Subcutaneous adipose tissue (tissue), 4 donors: ENCODE data around the gene GPHN. TPM values are rescaled to one million over a fixed set of nuclear protein-coding genes. Genes with fewer than 3 reads are reported as not detected.

ENCODE experiments used
- total RNA-seq, 4 donors: library from RNA; depleted of rRNA; stranded (reverse); fragments of >200 nt; gene quantifications; one replicate each; pipeline ENCODE4 v1.1.0, GENCODE V29; 2016
- TF ChIP-seq, protein P1 (sequence below): fragments of 450-650 bp; IDR thresholded peaks from one replicate; pipeline ENCODE4 v1.5.1; 2016; ENCODE audit warnings: low read depth, mild to moderate bottlenecking, control low read depth, antibody characterized with exemption, moderate library complexity

GPHN gene
- total RNA-seq, 4 donors from 2014 or later, result 18.0 to 38.2 (median 20.5) TPM

DNA sequence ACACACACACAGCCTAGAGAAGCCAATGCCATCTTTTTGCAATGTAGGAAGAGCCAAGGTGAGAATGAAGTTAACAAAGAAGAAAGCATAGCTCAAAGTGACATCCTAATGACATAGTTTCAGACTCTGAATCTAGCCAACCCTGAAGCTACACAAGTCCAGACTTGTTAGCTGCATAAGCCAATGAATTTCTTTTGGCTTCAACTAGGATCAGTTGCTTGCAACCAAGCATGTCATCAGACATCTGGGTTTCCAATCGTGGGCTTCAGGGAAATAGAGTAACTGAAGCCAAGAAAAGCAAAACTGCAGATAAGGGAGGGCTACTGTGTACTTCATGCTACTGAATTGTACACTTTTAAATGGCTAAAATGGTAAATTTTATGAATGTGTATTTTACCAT is 4.4 kb upstream of the GPHN start:
- TF ChIP-seq, protein P1, sequence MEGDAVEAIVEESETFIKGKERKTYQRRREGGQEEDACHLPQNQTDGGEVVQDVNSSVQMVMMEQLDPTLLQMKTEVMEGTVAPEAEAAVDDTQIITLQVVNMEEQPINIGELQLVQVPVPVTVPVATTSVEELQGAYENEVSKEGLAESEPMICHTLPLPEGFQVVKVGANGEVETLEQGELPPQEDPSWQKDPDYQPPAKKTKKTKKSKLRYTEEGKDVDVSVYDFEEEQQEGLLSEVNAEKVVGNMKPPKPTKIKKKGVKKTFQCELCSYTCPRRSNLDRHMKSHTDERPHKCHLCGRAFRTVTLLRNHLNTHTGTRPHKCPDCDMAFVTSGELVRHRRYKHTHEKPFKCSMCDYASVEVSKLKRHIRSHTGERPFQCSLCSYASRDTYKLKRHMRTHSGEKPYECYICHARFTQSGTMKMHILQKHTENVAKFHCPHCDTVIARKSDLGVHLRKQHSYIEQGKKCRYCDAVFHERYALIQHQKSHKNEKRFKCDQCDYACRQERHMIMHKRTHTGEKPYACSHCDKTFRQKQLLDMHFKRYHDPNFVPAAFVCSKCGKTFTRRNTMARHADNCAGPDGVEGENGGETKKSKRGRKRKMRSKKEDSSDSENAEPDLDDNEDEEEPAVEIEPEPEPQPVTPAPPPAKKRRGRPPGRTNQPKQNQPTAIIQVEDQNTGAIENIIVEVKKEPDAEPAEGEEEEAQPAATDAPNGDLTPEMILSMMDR, result no peak

DNA sequence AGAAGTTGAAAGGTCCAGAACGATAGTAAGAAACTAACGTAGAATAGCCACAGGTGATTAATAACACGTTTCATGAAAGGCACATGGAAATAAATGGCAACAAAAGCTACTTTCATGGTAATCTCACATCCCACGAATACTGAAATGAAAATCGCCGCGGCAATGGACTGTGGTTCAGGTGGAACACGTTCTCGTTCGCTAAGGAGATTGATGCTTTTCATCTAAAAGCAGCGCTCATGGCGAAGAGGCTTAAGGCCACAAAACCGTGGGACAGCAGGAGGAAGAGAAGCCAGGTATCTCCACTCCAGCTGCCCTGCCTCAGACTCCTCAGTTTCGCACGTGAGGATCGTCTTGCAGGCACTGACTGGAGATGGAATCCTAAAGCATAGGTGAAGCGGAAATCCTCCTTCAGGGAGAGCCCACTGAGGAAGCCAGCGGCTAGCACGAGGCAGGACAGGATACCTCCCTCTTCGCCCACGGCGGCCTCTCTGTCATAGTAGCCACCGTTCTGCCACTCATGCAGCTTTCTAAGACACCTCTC is 696 bp upstream of the GPHN start:
- TF ChIP-seq, protein P1, result no peak

DNA sequence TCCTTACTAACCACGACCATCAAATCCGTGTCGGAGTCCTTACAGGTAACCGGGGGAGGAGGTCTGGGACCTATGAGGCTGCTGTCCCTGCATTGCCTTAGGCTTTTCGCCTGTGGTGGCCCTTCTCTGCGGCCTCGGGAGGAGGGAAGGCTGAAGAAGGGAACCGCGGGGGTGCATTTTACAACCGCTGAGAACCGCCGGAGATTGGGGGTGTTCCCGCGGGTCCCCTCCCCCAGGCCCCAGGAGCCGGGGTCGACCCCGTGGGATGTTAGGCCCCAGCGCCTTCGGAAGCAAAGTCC is 549 bp downstream of the GPHN start:
- TF ChIP-seq, protein P1, result no peak

DNA sequence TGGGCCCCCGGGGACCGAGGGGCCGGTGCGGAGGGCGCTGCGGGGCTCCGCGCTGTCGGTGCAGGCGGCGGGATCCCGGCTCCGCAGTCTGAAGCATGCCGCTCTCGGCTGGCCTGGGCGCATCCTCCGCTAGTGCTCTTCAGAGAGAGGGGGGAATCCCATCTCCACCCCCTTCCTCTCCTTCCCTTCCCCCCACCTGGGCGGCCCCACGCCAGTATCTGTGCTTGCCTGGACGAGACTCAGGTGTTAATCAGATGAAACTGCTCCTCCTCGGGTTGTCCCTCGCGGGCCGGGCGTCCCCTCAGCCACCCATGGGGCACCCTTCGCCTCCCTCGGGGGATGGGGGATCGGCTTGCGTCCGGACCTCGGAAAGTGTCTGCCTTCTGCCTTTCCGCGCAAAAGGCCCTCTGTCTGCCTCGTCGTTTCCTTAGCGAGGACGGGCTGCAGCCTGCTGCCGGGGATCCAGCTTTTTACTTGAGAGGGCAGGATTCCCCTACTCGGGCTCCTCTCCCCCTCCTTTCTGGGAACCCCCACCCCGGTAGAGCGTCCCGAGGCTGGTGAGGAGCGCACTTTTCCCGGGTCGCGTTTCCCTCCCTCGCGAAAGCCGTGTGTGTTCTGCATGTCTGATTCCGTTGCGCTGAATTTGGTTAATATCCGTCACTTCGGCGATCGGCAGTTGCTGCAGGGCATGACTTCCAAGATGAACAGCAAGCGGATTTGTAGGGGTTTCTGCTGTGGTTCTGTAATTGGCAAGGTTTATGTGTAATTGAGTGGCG is 1.1 kb downstream of the GPHN start:
- TF ChIP-seq, protein P1, result no peak

DNA sequence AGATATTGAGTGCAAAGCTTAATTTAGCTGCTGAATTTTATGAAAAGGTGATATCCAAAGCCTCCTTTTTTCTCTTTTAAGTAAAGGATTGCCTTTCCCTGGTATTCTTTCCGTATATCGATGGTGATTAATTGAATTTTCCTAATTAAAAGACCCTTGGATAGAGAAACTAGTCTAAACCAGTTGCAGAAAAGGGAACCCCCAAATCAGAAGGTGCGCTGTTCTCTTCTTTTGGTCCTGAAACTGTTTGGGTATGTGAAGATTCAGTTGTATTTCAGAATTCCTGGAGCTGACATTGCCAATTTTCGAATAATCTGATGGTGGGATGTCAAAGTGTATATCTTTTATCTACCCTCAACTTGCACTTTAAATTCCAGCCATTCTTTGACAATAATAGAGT is 1.9 kb downstream of the GPHN start:
- TF ChIP-seq, protein P1, result no peak

DNA sequence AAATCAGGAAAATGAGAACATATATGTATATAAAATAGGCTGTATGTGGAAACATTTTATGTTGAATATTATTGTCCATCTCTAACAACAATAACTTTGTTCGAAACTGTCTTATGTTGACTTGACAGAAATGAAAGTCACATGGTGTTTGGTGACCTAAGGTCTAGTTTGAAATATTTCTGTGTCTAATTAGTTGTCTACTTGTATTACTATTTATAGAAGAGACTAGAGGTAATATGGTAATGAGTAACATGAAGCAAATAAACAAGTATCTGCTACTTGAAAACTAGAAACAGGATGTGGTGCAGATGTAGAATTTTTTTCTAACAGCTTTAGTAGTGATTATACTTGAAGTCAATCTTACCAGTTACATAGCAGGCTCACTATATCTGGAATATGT is 3.9 kb downstream of the GPHN start:
- TF ChIP-seq, protein P1, result no peak

DNA sequence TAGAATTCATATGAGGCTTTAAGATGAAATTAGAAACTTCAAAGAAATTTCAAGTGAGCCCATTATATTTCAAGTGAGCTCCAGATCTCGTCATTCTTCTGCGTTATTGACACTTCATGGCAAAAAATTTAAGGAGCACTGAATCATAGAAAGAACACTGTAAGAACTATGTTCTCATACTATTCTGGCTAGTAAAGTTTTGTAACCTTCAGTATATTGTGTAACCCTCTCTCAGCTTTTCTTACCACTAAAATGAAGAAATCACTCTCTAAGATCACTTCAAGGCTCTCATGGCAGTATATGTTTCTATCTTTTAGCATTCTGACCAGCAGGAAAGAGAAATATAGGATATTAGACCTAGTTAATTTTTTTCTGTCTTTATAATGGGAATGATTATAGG is 6.3 kb downstream of the GPHN start:
- TF ChIP-seq, protein P1, result no peak
